HepG2 (cell line): ENCODE results near the gene SF3B2. TPM values are rescaled to one million over a fixed set of nuclear protein-coding genes. Genes with fewer than 3 reads are reported as not detected.

Experiments
- ETV5 ChIP-seq: IDR thresholded peaks from 2 replicates; pipeline ENCODE4 v1.6.1; 2018; ENCODE audit warnings: missing biosample characterization, missing genetic modification reagents, inconsistent platforms, borderline replicate concordance
- HNRNPL ChIP-seq: fragments of 200-400 bp; formaldehyde crosslinking; IDR thresholded peaks from 2 replicates; pipeline ENCODE4 v1.6.1; 2017; ENCODE audit warnings: mild to moderate bottlenecking, low read depth, low read length
- HNRNPLL ChIP-seq: fragments of 200-400 bp; formaldehyde crosslinking; IDR thresholded peaks from 2 replicates; pipeline ENCODE4 v1.6.1; 2017; ENCODE audit warnings: mild to moderate bottlenecking, low read depth, low read length; ENCODE audit not compliant: poor library complexity, severe bottlenecking
- KLF16 ChIP-seq, 2 experiments: sonication (generic) in 1 of 2; formaldehyde crosslinking in 1 of 2; IDR thresholded peaks; 2 replicates each; pipeline versions ENCODE4 v1.6.1 to v1.8.0; 2016 to 2023; ENCODE audit warnings: missing genetic modification reagents in 2 of 2, missing compliant biosample characterization in 1 of 2
- MBNL3 ChIP-seq: fragments of 250-450 bp; sonication (Bioruptor Pico); conservative IDR thresholded peaks from 2 replicates; pipeline ENCODE4 v1.8.0; 2022; ENCODE audit warnings: mild to moderate bottlenecking, inconsistent platforms
- MIXL1 ChIP-seq: IDR thresholded peaks from 2 replicates; pipeline ENCODE4 v1.6.1; 2016
- PHF20 ChIP-seq: sonication (generic); formaldehyde crosslinking; IDR thresholded peaks from 2 replicates; pipeline ENCODE4 v1.5.0; 2020; ENCODE audit warnings: mild to moderate bottlenecking, missing genetic modification reagents
- PHF8 ChIP-seq: sonication (generic); formaldehyde crosslinking; IDR thresholded peaks from 2 replicates; pipeline ENCODE4 v1.5.0; 2020; ENCODE audit warnings: missing genetic modification reagents
- RAD21 ChIP-seq: fragments of 450-650 bp; formaldehyde crosslinking; IDR thresholded peaks from 2 replicates; pipeline ENCODE4 v1.5.0; 2020; ENCODE audit warnings: mild to moderate bottlenecking
- ZFX ChIP-seq: sonication (generic); formaldehyde crosslinking; IDR thresholded peaks from 2 replicates; pipeline ENCODE4 v1.4.0; 2020; ENCODE audit warnings: mild to moderate bottlenecking, low read depth, missing genetic modification reagents, moderate library complexity
- ZNF256 ChIP-seq: sonication (generic); formaldehyde crosslinking; conservative IDR thresholded peaks from 2 replicates; pipeline ENCODE4 v1.4.0; 2020; ENCODE audit warnings: missing genetic modification reagents
- ZNF44 ChIP-seq: sonication (generic); formaldehyde crosslinking; IDR thresholded peaks from 2 replicates; pipeline ENCODE4 v1.5.1; 2020; ENCODE audit warnings: mild to moderate bottlenecking, missing genetic modification reagents
- ZNF775 ChIP-seq: sonication (generic); formaldehyde crosslinking; IDR thresholded peaks from 2 replicates; pipeline ENCODE4 v1.4.0; 2020; ENCODE audit warnings: missing genetic modification reagents, mild to moderate bottlenecking, moderate library complexity, borderline replicate concordance
- polyA plus RNA-seq, 8 experiments: library from polyadenylated mRNA; depleted of rRNA in 3 of 8; stranded (reverse) in 7 of 8; unstranded in 1 of 8; fragments of >200 nt; fragmentation: Illumina TruSeq in 4 of 8; extraction: Trizol in 4 of 8; gene quantifications; 2 replicates each; pipeline versions ENCODE4 v1.2.1 to v1.2.3, GENCODE V29; 2011 to 2016; ENCODE audit warnings: low read depth in 4 of 8, missing spikeins in 1 of 8, mixed read lengths in 1 of 8; ENCODE audit not compliant: insufficient read depth in 1 of 8
- total RNA-seq, 5 experiments: library from RNA; depleted of rRNA; stranded (reverse); fragments of >200 nt; fragmentation: Illumina TruSeq; extraction: Trizol; gene quantifications; 2 replicates each; pipeline ENCODE4 v1.2.3, GENCODE V29; 2016; ENCODE audit warnings: low read depth in 1 of 5
- TF ChIP-seq, protein P1 (sequence below): sonication (generic); formaldehyde crosslinking; IDR thresholded peaks from 2 replicates; pipeline ENCODE4 v1.4.0; 2020; ENCODE audit warnings: missing genetic modification reagents
- TF ChIP-seq, protein P2 (sequence below): sonication (generic); formaldehyde crosslinking; IDR thresholded peaks from 2 replicates; pipeline ENCODE4 v1.5.0; 2020; ENCODE audit warnings: mild to moderate bottlenecking, missing genetic modification reagents, moderate library complexity
- TF ChIP-seq, protein P3 (sequence below): sonication (generic); formaldehyde crosslinking; IDR thresholded peaks from 2 replicates; pipeline ENCODE4 v1.8.0; 2022; ENCODE audit warnings: missing genetic modification reagents, low read depth, mild to moderate bottlenecking, borderline replicate concordance
- TF ChIP-seq, protein P4 (sequence below): sonication (generic); formaldehyde crosslinking; IDR thresholded peaks from 2 replicates; pipeline ENCODE4 v1.4.0; 2020; ENCODE audit warnings: missing genetic modification reagents, borderline replicate concordance
- TF ChIP-seq, protein P5 (sequence below): sonication (generic); formaldehyde crosslinking; IDR thresholded peaks from 2 replicates; pipeline ENCODE4 v1.5.0; 2020; ENCODE audit warnings: mild to moderate bottlenecking, missing genetic modification reagents
- TF ChIP-seq, protein P6 (sequence below): sonication (generic); formaldehyde crosslinking; IDR thresholded peaks from 2 replicates; pipeline ENCODE4 v1.9.0; 2022; ENCODE audit warnings: missing genetic modification reagents, mild to moderate bottlenecking, borderline replicate concordance

SF3B2 gene
- total and polyA plus RNA-seq, 2 of the 13 experiments (the other 11 are each of a cell fraction or from before 2014, with no cell fraction given), result 70.4 to 153 TPM

DNA sequence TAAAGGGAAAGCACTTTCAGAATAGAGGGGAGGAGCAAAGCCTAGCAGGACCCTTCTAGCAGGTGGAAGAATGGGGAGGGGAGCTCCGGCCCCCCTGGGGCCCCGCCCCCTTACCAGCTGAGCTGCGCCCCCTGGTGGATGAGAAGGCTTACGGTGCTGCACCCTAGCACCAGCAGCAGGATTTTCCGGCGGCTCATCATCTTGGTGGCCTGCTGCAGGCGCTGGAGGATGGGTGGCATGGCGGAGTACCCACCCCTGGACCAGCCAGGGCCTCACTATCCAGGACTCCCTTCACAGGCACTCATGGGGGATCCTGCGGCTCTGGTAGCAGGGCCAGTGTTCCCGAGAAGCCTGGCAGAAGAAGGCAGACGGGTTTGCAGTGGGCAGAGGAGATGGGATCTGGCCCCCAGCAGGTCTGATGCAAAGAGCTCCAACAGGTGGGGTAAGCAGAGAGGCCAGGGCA, 7.0 kb upstream of the SF3B2 start (continued):
- TF ChIP-seq, protein P1, sequence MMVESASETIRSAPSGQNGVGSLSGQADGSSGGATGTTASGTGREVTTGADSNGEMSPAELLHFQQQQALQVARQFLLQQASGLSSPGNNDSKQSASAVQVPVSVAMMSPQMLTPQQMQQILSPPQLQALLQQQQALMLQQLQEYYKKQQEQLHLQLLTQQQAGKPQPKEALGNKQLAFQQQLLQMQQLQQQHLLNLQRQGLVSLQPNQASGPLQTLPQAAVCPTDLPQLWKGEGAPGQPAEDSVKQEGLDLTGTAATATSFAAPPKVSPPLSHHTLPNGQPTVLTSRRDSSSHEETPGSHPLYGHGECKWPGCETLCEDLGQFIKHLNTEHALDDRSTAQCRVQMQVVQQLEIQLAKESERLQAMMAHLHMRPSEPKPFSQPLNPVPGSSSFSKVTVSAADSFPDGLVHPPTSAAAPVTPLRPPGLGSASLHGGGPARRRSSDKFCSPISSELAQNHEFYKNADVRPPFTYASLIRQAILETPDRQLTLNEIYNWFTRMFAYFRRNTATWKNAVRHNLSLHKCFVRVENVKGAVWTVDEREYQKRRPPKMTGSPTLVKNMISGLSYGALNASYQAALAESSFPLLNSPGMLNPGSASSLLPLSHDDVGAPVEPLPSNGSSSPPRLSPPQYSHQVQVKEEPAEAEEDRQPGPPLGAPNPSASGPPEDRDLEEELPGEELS (CRISPR knock-in tag), result no peak
- 0 out of 2 replicates have a peak, but pooled peaks have one; percentile 63 for TF ChIP-seq HNRNPL
- TF ChIP-seq, protein P2, sequence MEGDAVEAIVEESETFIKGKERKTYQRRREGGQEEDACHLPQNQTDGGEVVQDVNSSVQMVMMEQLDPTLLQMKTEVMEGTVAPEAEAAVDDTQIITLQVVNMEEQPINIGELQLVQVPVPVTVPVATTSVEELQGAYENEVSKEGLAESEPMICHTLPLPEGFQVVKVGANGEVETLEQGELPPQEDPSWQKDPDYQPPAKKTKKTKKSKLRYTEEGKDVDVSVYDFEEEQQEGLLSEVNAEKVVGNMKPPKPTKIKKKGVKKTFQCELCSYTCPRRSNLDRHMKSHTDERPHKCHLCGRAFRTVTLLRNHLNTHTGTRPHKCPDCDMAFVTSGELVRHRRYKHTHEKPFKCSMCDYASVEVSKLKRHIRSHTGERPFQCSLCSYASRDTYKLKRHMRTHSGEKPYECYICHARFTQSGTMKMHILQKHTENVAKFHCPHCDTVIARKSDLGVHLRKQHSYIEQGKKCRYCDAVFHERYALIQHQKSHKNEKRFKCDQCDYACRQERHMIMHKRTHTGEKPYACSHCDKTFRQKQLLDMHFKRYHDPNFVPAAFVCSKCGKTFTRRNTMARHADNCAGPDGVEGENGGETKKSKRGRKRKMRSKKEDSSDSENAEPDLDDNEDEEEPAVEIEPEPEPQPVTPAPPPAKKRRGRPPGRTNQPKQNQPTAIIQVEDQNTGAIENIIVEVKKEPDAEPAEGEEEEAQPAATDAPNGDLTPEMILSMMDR (CRISPR knock-in tag), result peak; percentile 91
- no peak for TF ChIP-seq MBNL3 (CRISPR knock-in tag)
- no peak; the same call in 1 of the 2 replicates for TF ChIP-seq ETV5
- peak; percentile 46 for TF ChIP-seq HNRNPLL
- TF ChIP-seq, protein P3, sequence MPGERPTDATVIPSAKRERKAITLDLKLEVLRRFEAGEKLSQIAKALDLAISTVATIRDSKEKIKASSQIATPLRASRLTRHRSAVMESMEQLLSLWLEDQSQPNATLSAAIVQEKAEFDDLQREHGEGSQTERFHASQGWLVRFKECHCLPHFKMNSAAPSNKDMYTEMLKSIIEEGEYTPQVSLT, result no peak
- TF ChIP-seq ZNF256, result no peak
- no peak for TF ChIP-seq ZNF775 (CRISPR knock-in tag)
- TF ChIP-seq, protein P4, sequence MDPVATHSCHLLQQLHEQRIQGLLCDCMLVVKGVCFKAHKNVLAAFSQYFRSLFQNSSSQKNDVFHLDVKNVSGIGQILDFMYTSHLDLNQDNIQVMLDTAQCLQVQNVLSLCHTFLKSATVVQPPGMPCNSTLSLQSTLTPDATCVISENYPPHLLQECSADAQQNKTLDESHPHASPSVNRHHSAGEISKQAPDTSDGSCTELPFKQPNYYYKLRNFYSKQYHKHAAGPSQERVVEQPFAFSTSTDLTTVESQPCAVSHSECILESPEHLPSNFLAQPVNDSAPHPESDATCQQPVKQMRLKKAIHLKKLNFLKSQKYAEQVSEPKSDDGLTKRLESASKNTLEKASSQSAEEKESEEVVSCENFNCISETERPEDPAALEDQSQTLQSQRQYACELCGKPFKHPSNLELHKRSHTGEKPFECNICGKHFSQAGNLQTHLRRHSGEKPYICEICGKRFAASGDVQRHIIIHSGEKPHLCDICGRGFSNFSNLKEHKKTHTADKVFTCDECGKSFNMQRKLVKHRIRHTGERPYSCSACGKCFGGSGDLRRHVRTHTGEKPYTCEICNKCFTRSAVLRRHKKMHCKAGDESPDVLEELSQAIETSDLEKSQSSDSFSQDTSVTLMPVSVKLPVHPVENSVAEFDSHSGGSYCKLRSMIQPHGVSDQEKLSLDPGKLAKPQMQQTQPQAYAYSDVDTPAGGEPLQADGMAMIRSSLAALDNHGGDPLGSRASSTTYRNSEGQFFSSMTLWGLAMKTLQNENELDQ, result no peak
- no peak for TF ChIP-seq ZNF44
- TF ChIP-seq MIXL1 (CRISPR knock-in tag), result no peak
- TF ChIP-seq, protein P5, sequence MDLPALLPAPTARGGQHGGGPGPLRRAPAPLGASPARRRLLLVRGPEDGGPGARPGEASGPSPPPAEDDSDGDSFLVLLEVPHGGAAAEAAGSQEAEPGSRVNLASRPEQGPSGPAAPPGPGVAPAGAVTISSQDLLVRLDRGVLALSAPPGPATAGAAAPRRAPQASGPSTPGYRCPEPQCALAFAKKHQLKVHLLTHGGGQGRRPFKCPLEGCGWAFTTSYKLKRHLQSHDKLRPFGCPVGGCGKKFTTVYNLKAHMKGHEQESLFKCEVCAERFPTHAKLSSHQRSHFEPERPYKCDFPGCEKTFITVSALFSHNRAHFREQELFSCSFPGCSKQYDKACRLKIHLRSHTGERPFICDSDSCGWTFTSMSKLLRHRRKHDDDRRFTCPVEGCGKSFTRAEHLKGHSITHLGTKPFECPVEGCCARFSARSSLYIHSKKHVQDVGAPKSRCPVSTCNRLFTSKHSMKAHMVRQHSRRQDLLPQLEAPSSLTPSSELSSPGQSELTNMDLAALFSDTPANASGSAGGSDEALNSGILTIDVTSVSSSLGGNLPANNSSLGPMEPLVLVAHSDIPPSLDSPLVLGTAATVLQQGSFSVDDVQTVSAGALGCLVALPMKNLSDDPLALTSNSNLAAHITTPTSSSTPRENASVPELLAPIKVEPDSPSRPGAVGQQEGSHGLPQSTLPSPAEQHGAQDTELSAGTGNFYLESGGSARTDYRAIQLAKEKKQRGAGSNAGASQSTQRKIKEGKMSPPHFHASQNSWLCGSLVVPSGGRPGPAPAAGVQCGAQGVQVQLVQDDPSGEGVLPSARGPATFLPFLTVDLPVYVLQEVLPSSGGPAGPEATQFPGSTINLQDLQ, result no peak
- TF ChIP-seq PHF20 (CRISPR knock-in tag), result no peak
- no peak for TF ChIP-seq PHF8 (CRISPR knock-in tag)
- peak in 1 of 2 experiments; percentile 82; a peak in 2 of 4 replicates for TF ChIP-seq KLF16 (CRISPR knock-in tag; IDR thresholded peaks at IDR 0.05)
- TF ChIP-seq, protein P6, sequence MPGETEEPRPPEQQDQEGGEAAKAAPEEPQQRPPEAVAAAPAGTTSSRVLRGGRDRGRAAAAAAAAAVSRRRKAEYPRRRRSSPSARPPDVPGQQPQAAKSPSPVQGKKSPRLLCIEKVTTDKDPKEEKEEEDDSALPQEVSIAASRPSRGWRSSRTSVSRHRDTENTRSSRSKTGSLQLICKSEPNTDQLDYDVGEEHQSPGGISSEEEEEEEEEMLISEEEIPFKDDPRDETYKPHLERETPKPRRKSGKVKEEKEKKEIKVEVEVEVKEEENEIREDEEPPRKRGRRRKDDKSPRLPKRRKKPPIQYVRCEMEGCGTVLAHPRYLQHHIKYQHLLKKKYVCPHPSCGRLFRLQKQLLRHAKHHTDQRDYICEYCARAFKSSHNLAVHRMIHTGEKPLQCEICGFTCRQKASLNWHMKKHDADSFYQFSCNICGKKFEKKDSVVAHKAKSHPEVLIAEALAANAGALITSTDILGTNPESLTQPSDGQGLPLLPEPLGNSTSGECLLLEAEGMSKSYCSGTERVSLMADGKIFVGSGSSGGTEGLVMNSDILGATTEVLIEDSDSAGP (CRISPR knock-in tag), result peak; percentile 39; the same call in 1 of the 2 replicates
- TF ChIP-seq ZFX (CRISPR knock-in tag), result peak; percentile 31; the same call in 1 of the 2 replicates
- peak; percentile 38 for TF ChIP-seq RAD21
